Amygdala (tissue), 56 donors: ENCODE measurements around the gene PDHB.

Experiments
- DNase-seq, 56 donors: peaks; one replicate each; lab custom pipeline; 2025; lab: John Stamatoyannopoulos, UW

PDHB gene

GRCh38 chr3:58433400-58434167, at the start of gene PDHB:
Gene PDHB, minus strand, starts transcription at chr3:58433832. Its CDS starts 23 bp downstream, at chr3:58433809.
- peak; percentile 61 to 99 (median 91) for DNase-seq

- no peak for DNase-seq
Observed at GRCh38 chr3:58482917-58483636, 49.4 kb upstream of the PDHB start.

GRCh38 chr3:58480309-58480708, 46.7 kb upstream of the PDHB start:
- DNase-seq, result no peak

GRCh38 chr3:58478781-58479180, 45.1 kb upstream of the PDHB start:
- DNase-seq, result no peak

- DNase-seq, result no peak
Observed at GRCh38 chr3:58474967-58475578, 41.4 kb upstream of the PDHB start.

GRCh38 chr3:58474348-58474911, 40.8 kb upstream of the PDHB start:
- peak in 2 of 56 donors; percentile 5 to 24 for DNase-seq

GRCh38 chr3:58473275-58473674, 39.6 kb upstream of the PDHB start:
- no peak for DNase-seq

GRCh38 chr3:58471025-58471887, 37.6 kb upstream of the PDHB start:
- no peak for DNase-seq

GRCh38 chr3:58470363-58471024, 36.9 kb upstream of the PDHB start:
- no peak for DNase-seq

GRCh38 chr3:58469096-58469495, 35.5 kb upstream of the PDHB start:
- no peak for DNase-seq

GRCh38 chr3:58466899-58467563, 33.4 kb upstream of the PDHB start:
- DNase-seq, result no peak

GRCh38 chr3:58464866-58465265, 31.2 kb upstream of the PDHB start:
- no peak for DNase-seq

GRCh38 chr3:58463942-58464271, 30.3 kb upstream of the PDHB start:
- no peak for DNase-seq

- peak in 46 of 56 donors; percentile 7 to 74 (median 40) for DNase-seq
Observed at GRCh38 chr3:58463181-58463941, 29.7 kb upstream of the PDHB start.

GRCh38 chr3:58462829-58463180, 29.2 kb upstream of the PDHB start:
- no peak for DNase-seq

GRCh38 chr3:58459160-58459559, 25.5 kb upstream of the PDHB start:
- no peak for DNase-seq

- no peak for DNase-seq
Observed at GRCh38 chr3:58452176-58452575, 18.5 kb upstream of the PDHB start.
